ENCODE measurements around the gene TAMALIN.
"Not testable (repeated sequence)": the region's sequence is repeated elsewhere in the genome, so short reads cannot be mapped to it uniquely, and the experiment has no call there.

The TAMALIN gene

DNA sequence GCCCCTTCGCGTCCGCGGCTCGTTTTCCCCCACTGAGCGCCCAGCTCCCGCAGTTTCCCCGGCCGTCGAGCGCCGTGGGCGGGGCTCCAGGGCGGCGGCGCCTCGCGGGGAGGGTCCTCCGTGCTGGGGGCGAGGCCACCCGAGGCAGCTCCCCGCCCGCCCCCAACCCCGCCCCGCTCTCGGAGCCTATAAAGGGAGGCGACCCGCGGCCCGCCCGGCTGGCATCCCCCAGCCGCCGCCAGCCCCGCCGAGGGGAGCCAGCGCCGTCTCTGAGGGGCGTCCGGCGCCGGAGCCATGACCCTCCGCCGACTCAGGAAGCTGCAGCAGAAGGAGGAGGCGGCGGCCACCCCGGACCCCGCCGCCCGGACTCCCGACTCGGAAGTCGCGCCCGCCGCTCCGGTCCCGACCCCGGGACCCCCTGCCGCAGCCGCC lies at the start of gene TAMALIN:
Gene TAMALIN, plus strand, starts transcription at position 221 of the 432 bp plus-strand sequence. Its CDS starts 74 bp downstream, at position 295.
- peak; percentile 34 for DNase-seq (ENCODE audit: low read depth)

DNA sequence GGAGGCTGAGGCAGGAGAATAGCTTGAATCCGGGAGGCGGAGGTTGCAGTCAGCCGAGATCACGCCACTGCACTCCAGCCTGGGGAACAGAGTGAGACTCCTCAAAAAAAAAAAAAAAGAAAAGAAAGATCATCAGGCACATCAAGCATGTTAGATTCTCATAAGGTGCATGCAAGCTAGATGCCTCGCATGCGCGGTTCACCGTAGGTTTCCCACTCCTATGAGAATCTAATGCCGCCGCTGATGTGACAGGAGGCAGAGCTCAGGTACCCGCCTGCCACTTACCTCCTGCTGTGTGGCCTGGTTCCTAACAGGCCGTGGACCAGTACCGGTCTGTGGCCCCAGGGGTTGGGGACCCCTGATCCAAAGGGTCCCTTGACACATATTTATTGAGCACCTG lies 48.2 kb upstream of the TAMALIN start:
- DNase-seq (ENCODE audit: low read depth) = no peak

DNA sequence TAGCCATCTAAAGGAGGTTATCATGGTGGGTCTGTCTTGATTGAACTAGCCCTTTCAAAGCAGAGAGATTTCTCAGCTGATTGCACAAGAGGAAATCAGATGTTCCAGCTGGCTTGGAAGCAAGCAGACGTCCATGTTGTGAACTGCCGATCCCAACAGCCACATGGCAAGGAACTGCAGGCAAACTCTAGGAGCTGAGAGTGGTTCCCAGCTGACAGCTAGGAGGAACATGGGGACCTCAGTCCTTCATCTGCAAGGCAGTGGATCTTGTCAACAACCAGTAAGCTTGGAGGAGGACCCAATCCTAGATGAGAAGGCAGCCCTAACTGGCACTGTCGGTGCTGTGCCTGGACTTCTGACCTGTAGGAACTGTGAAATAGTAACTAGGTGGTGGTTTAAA lies 47.5 kb upstream of the TAMALIN start:
- peak; percentile 58 for DNase-seq (ENCODE audit: low read depth)

DNA sequence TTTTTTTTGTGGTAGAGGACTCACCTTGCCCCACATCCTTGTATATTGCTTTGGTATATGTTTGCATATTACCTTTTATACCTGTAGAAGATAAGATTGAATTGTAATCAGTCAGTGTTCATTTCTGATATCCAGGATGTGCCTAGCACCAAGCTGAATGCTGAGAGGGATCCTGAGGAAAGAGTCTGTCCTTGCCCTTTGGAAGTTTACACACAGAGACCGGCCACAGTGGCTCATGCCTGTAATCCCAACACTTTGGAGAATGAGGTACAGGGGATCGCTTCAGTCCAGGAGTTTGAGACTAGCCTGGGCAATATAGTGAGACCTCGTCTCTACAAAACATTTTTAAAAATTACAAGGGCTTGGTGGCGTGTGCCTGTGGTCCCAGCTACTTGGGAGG lies 46.8 kb upstream of the TAMALIN start:
- no peak for DNase-seq (ENCODE audit: low read depth)

DNA sequence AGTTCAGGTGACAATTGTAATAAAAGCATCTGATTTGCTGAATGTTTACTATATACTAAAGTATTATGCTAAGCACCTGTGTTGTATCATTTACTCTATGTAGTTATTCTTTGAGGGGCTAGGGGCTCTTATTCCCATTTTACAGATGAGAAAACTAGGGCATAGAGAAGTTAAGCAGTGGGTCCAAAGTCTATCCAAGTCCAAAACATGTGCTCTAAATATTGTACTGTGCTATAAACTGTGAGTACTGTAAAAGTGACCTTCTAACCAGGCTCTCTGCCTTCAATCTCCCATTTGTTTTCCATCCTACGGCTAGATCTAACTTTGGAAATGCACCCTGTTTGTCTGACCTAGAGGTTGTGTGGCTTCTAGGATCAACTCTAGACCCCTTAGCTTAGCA lies 46.3 kb upstream of the TAMALIN start:
- DNase-seq (ENCODE audit: low read depth) = no peak

DNA sequence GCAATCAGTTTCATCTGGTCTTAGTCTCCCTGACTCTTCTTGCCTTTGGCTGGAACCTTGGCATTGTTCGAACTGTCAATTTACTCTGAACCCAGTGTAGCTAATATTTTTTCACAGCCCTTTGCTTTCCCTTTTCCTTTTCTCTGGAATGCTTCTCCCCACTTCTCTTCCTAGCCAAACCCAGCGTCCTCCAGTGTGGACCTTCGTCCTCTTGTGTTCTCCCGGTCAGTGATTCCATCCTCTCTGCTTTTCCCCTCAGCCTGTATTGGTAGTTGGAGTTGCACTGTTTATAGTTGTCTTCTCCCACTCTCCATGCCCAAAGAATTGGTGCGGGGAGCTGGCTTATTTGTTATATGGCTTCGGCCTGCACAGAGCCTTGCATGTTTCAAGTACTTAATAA lies 45.9 kb upstream of the TAMALIN start:
- DNase-seq (ENCODE audit: low read depth) = no peak

DNA sequence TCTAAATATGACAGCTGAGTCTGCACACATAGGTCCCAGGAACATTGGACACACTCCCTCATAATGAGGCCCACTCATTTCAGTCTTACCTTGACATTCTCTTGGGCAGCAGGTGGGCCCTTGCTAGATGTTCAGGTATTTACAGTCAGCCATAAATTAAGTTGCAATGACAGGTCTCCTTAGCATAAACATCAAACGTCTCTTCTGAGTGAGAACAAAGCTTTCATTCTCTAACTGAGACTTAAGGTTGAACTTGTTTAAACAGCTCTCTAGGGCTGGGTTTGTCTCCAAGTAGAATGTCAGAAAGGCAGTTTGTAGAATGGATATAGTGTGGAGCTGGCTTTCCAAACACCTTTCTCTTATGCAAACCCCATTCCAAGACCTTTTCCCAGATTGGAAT lies 44.9 kb upstream of the TAMALIN start:
- DNase-seq (ENCODE audit: low read depth) = no peak

DNA sequence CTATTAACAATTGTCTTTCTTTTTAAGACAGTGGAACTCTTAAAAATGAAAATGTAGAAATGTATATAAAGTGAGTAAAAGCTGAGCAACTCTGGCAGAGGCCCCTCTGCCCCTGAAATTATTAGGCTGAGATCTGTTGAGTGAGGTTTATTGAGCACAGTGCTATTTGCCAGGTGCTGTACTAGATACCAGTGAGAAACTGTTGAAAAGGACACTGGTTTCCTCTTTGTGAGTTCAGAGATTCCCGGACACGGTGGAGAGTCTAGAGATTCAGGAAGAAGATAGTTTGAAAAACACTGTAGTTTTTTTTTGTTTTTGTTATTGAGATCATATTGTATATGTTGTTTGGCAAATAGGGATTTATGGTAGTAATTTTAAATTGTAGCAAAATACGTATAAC lies 44.0 kb upstream of the TAMALIN start:
- no peak for DNase-seq (ENCODE audit: low read depth)

DNA sequence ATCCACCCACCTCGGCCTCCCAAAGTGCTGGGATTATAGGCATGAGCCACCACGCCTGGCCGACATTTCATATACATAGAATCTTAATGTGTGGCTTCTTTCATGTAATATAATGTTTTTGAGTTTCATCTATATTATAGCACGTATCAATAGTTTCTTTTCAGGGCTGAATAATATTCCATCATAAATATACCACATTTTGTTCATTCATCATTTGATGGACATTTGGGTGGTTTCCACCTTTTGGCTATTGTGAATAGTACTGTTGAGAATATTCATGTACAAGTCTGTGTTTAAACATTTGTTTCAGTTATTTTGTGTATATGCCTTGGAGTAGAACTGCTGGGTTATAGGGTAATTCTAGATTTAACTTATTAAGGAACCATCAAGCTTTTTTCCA lies 43.3 kb upstream of the TAMALIN start:
- DNase-seq (ENCODE audit: low read depth) = no peak

DNA sequence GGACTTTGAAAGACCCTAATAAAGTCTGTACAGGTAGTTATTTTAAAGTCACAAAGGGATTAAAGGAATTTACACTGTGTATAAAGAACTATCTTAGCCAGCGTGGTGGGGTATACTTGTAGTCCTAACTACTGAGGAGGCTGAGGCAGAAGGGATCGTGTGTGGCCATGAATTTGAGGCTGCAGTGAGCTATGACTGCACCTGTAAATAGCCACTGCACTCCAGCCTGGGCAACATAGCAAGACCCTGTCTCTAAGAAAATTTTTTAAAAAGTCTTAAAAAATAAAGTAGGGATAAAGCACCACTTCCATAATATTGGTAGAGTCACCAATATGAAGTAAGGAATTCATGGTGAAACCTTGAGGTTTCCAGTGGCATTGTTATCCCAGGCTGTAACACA lies 37.1 kb upstream of the TAMALIN start:
- DNase-seq (ENCODE audit: low read depth) = no peak

DNA sequence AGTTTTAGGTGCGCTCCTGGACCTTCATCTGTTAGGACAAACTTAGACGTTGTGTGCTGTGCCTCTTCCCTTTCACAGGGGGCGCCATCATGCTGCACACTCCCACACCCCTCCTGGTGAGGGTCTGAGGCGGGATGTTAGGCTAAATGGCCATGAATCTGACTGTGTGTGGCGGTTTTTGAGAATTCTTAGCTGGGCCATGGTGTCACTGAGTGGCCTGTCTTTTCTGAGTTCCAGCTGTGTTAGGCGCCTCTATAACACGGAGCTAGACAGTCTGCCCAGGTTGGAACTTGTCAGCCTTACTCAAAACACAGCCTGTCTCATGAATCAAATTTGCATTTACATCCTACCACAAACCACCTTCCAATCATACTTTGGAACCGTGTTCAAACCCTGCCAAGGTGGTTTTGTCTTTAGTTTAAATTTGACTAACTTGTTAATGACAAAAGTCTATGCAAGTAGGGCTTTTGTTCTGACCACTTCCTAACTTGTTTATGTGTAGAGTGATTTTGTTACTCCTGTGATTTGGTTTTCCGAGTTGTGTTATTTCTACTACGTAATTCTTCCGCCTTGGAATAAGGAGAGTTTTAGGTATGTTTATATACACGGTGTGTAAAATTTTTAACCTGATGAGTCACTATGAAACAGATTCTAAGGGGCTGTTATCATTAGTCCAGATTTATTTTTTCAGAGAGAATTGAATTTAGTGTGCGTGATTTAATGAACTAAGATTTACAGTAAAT lies 35.7 kb upstream of the TAMALIN start:
- DNase-seq (ENCODE audit: low read depth) = peak; percentile 69

DNA sequence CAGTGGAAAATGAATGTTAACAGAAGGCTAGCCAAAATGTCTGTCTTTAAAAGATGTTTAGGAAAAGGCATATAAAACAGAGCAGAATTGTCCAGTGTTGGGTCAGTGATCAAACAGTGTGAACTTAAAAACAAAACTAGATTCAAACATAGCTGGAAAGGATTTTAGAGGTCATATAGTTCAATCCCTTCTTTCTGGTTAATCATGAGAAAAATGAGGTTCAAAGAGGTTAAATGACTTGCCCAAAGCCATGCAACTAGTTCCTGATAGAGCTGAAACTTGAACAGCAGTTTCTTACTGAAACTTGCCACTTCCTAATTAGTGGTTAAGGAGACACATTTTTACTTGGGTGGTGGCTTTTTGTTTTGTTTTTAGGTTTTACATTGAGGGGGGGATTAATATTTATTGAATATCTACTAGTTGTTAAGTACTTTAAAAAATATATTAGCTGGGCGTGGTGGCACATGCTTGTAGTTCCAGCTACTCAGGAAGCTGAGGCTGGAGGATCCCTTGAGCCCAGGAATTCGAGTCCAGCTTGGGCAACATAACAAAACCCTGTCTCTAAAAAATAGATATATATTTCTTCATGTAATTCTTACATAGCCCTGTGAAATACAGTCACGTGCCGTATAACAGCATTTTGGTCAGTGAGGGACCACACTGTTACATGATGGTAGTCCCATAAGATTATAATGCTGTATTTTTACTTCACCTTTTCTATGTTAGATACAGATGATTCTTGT lies 34.9 kb upstream of the TAMALIN start:
- DNase-seq (ENCODE audit: low read depth) = peak; percentile 73

DNA sequence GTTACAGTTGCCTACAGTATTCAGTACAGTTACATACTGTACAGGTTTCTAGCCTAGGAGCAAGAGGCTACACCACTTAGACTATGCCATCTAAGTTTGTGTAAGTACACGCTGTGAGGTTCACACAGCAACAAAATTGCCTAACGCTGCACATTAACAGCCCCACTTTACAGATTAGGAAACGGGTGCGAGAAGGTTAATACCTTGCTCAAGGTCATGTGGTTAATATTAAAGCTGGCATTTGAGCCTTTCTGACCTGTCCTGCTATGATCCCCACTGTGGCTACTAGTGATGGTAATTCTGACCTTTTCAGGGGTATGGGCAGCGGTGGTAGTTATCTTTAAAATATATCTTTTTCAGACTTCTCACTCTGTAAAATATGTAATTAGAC lies 34.3 kb upstream of the TAMALIN start:
- peak; percentile 83 for DNase-seq (ENCODE audit: low read depth)

DNA sequence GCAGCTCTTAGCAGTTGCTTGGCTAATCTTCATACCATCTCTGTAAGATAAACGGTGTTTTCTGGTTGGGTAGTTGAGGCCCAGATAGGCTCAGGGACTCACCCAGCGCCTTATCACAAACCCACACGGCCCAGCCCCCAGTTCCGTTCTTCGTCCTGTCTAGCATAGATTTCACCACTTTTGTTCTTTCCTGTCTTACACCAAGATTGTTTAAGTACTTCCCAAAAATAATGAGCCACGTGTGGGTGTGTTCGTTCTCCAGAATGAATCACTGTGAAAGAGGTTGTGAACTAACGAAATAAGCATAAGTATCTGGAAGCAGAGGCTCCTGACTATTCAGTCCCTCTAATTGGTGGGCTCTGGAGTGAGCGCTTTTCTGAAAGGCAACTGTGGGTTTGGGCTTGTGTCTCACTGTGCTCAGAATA lies 33.9 kb upstream of the TAMALIN start:
- peak; percentile 100 for DNase-seq (ENCODE audit: low read depth)

DNA sequence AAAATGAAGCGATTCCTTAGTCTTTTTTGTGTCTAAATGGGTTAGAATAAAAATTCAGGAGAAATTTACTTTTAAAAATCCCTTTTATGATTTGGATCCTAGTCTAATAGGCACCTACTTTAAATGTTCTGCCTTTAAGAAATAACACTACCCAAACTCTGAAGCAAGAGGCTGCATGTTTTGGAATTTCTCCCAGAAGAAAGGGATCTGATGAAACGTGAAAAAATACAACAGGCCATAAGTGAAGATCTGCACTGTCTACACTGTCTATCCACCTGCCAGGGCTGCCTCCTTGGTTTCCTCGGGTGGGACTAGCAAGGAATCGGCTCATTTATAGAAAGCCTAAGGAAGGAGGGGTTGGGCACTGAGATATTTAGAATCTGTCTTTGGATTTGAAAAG lies 33.2 kb upstream of the TAMALIN start:
- DNase-seq (ENCODE audit: low read depth) = peak; percentile 65

DNA sequence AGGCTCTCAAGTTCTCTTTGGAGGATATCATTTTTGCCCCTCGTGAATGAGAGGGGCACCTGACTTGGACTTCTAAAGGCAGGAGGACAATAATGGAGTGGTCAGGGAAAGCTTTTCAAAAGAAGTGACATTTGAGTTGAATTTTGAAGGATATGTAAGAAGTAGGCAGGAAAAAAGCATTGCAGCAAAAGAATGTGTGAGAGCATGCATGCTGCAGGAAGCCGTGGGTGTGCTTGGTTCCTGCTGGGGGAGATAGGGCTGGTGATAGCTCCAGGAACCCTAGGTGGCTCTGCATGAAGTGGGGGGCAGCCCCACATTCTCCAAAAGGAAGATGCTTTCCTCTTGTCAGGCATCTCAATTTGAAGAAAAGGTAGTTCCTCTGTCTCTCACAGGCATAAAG lies 32.1 kb upstream of the TAMALIN start:
- DNase-seq (ENCODE audit: low read depth) = no peak

DNA sequence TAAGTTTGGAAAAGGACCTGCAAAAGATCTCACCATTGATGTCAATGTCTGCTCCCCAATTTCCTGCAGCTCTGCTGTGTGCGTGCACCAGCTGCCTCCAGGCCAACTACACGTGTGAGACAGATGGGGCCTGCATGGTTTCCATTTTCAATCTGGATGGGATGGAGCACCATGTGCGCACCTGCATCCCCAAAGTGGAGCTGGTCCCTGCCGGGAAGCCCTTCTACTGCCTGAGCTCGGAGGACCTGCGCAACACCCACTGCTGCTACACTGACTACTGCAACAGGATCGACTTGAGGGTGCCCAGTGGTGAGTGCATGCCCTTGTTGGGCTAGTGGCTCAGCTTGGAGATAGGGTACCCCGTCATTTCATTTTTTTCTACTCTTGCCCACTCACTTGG lies 31.6 kb upstream of the TAMALIN start:
- no peak for DNase-seq (ENCODE audit: low read depth)

DNA sequence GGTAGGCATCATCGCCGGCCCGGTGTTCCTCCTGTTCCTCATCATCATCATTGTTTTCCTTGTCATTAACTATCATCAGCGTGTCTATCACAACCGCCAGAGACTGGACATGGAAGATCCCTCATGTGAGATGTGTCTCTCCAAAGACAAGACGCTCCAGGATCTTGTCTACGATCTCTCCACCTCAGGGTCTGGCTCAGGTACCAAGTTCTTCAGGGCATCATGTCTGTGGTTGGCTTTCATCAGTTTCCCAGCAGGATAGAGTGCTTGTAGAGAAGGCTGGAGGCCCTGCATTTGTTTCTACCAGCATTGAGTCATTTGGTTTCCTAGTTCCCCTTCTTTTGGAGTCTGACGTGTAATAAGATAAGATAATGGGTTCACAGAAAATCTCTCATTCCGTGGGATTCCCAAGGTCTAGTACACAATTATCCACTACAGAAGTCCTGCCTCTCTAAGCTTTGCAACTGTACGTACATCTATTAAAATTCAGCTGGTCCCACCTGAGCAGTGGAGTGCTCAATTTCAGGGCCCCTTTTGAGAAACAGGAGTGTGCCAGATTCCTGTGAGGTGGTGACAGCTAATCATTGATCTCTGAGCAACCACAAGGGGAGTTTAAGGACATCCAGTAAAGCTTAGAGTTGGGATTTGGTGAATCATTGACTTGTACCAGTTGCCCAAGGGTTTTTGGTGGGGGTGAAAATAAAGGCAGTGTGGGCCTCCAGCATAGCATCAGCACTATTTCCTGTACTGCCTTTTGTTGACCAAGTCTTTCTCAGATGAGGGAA lies 30.2 kb upstream of the TAMALIN start:
- DNase-seq (ENCODE audit: low read depth) = peak; percentile 98

DNA sequence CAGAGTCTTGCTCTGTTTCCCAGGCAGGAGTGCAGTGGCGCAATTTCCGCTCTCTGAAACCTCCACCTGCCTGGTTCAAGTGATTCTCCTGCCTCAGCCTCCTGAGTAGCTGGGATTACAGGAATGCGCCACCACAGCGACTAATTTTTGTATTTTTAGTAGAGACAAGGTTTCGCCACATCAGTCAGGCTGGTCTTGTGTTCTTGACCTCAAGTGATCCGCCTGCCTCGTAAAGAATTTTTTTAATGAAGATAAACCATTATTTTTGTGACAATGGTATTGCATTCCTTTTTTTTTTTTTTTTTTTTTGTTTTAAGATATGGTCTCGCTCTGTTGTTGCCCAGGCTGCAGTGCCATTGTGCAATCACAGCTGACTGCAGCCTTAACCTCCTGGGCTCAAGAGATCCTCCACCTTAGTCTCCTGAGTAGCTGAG lies 29.4 kb upstream of the TAMALIN start:
- DNase-seq (ENCODE audit: low read depth) = peak; percentile 85

DNA sequence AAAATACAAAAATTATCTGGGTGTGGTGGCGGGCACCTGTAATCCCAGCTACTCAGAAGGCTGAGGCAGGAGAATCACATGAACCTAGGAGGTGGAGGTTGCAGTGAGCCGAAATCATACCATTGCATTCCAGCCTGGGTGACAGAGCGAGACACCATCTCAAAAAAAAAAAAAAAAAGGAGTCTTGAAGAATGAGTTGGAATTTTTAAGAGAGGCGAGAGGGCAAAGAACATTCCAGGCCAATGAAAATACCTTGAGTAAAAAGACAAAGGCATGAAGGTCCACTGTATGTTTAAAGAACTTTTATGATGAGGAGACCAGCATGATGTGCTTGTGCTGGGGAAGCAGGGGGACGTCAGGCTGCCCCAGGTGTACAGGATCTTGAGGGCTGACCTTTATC lies 27.4 kb upstream of the TAMALIN start:
- not testable (repeated sequence) for DNase-seq (ENCODE audit: low read depth)

DNA sequence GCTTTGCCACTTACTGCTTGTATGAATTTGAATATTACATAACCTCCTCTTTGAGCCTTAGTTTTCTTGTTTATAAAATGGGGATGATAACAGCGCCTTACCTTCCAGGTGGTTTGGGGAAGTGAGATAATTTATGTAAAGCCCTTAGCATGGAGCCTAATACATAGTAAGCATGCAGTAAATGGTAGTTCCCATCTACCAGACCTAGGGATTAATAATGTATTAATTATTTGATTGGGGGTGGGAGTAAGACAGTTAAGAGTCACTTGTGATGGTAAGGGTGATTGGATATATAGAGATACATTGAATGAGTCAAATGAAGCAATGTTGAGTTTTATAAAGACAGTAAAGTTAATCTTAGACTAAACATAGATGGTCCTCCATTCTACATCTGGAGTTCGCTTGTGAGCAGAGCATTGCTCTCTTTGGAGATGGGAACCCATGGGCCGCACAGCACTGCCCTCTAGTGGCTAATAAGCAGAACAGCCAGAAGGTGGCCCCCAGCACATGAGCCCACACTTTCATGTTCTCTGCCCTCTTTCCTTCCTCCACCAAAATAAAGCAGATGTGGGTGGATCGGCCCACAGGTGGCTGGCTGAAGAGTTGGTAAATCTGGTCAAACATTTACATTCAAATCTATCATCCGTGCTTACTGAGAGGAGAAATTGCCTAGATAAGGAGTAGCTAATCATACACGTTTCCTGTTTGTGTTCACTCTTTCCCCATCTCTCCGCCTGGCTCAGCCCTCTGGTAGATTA lies 26.5 kb upstream of the TAMALIN start:
- peak; percentile 78 for DNase-seq (ENCODE audit: low read depth)

DNA sequence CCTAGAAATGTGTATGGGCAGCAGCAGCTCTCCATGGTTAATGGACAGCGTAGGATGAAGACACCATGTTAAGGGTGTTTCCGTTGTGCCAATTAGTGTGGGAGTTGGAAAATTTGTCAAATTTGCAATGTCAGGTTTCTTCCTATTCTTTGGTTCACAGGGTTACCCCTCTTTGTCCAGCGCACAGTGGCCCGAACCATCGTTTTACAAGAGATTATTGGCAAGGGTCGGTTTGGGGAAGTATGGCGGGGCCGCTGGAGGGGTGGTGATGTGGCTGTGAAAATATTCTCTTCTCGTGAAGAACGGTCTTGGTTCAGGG lies 26.0 kb upstream of the TAMALIN start:
- DNase-seq (ENCODE audit: low read depth) = no peak
